PC-9 (cell line): ENCODE measurements around the gene USP48.

ENCODE experiments used
- CTCF ChIP-seq: fragments of 200-600 bp; sonication (generic); conservative IDR thresholded peaks from 2 replicates; pipeline ENCODE4 v1.6.1; 2017; ENCODE audit warnings: mixed run types, antibody characterized with exemption, mild to moderate bottlenecking, moderate library complexity
- EZH2 ChIP-seq: fragments of 200-600 bp; sonication (generic); IDR thresholded peaks from 2 replicates; pipeline ENCODE4 v1.8.0; 2017; ENCODE audit warnings: antibody characterized with exemption, low read depth

GRCh38 chr1:21653744-21654100 lies 129.2 kb downstream of the USP48 start:
- TF ChIP-seq CTCF: no peak
- no peak for TF ChIP-seq EZH2
